Endothelial cell of umbilical vein (primary cell): Measurements from ENCODE around the gene KLHL6.
A peak's percentile ranks its signal among the peaks of the same experiment; 100 is the strongest.

Experiments used
- EZH2 ChIP-seq: IDR thresholded peaks from 2 replicates; pipeline ENCODE4 v1.6.1; 2012; ENCODE audit warnings: borderline replicate concordance, low read depth, mild to moderate bottlenecking, moderate library complexity, low read length, inconsistent platforms; ENCODE audit not compliant: severe bottlenecking
- FOS ChIP-seq: IDR thresholded peaks from 2 replicates; pipeline ENCODE4 v1.6.1; 2011; ENCODE audit warnings: mild to moderate bottlenecking, low read length, moderate library complexity, borderline replicate concordance; ENCODE audit not compliant: insufficient read depth
- JUN ChIP-seq: IDR thresholded peaks from 2 replicates; pipeline ENCODE4 v1.6.1; 2011; ENCODE audit warnings: borderline replicate concordance, low read depth; ENCODE audit not compliant: insufficient read length, insufficient read depth
- MYC ChIP-seq: IDR thresholded peaks from one replicate; pipeline ENCODE4 v1.6.1; 2011; ENCODE audit warnings: mild to moderate bottlenecking, low read depth, low read length
- POLR2A ChIP-seq: IDR thresholded peaks from 2 replicates; pipeline ENCODE4 v1.6.1; 2012; ENCODE audit warnings: low read depth, mild to moderate bottlenecking, control low read depth, low read length
- POLR2AphosphoS5 ChIP-seq: IDR thresholded peaks from 2 replicates; pipeline ENCODE4 v1.6.1; 2012; ENCODE audit warnings: low read depth, mild to moderate bottlenecking, control low read depth, low read length, moderate library complexity; ENCODE audit not compliant: insufficient read depth
- TF ChIP-seq, protein P1 (sequence below), 2 donors: IDR thresholded peaks; 1 replicate in 1 of 2; 2 replicates in 1 of 2; pipeline ENCODE4 v1.5.1; 2011; ENCODE audit warnings: low read length in 2 of 2, mild to moderate bottlenecking in 2 of 2, moderate library complexity in 2 of 2, control low read depth in 1 of 2, inconsistent platforms in 1 of 2, low read depth in 1 of 2; ENCODE audit not compliant: insufficient read depth in 1 of 2; ENCODE audit errors: extremely low read depth in 1 of 2

DNA sequence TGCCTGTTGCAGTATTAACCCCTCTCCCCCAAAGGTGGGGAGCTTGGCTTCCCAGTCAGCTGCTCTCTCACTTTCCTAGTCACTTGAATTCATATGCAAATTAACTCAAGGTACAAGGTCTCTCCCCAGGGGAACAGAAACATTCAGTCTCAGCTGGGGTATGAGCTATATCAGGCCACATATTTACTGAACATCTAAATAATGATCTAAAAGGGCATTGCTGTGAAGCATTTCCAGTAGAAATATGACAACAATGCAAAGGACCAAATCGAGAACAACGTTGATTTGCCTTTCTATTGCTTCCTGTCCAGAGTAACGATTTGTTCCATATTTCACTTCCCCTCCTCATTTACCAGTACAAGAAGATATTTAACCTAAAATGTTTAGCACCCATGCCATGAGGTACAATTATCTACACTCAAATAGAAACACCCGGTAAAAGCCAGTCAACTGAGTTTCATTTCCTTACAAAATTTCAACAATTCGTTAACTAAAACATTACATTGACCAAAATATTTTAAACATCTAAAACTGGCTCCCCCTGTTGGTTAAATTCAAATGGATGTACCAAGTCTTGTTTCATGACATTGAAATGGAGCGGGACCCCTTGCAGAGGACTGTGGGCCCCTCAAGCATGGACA is 36.5 kb upstream of the KLHL6 start:
- TF ChIP-seq, protein P1, sequence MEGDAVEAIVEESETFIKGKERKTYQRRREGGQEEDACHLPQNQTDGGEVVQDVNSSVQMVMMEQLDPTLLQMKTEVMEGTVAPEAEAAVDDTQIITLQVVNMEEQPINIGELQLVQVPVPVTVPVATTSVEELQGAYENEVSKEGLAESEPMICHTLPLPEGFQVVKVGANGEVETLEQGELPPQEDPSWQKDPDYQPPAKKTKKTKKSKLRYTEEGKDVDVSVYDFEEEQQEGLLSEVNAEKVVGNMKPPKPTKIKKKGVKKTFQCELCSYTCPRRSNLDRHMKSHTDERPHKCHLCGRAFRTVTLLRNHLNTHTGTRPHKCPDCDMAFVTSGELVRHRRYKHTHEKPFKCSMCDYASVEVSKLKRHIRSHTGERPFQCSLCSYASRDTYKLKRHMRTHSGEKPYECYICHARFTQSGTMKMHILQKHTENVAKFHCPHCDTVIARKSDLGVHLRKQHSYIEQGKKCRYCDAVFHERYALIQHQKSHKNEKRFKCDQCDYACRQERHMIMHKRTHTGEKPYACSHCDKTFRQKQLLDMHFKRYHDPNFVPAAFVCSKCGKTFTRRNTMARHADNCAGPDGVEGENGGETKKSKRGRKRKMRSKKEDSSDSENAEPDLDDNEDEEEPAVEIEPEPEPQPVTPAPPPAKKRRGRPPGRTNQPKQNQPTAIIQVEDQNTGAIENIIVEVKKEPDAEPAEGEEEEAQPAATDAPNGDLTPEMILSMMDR (IDR thresholded peaks at IDR 0.05; ENCODE audit: extremely low read depth in 1 of 2, insufficient read depth in 1 of 2, low read depth in 1 of 2, low read length in 2 of 2), result peak in 1 of 2 donors; percentile 12
- TF ChIP-seq EZH2 (no peak), POLR2A (no peak), MYC (no peak), POLR2AphosphoS5 (no peak), JUN (no peak), FOS (no peak)
